HG02981 (cell line): ENCODE results near the gene PLLP.

Source experiments
- ATAC-seq: cut with Tn5 transposase; IDR thresholded peaks from one replicate; pipeline ENCODE4 v1.9.1; 2021; ENCODE audit warnings: mild to moderate bottlenecking, moderate library complexity; ENCODE audit not compliant: unreplicated experiment

PLLP gene, protein sequence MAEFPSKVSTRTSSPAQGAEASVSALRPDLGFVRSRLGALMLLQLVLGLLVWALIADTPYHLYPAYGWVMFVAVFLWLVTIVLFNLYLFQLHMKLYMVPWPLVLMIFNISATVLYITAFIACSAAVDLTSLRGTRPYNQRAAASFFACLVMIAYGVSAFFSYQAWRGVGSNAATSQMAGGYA

DNA sequence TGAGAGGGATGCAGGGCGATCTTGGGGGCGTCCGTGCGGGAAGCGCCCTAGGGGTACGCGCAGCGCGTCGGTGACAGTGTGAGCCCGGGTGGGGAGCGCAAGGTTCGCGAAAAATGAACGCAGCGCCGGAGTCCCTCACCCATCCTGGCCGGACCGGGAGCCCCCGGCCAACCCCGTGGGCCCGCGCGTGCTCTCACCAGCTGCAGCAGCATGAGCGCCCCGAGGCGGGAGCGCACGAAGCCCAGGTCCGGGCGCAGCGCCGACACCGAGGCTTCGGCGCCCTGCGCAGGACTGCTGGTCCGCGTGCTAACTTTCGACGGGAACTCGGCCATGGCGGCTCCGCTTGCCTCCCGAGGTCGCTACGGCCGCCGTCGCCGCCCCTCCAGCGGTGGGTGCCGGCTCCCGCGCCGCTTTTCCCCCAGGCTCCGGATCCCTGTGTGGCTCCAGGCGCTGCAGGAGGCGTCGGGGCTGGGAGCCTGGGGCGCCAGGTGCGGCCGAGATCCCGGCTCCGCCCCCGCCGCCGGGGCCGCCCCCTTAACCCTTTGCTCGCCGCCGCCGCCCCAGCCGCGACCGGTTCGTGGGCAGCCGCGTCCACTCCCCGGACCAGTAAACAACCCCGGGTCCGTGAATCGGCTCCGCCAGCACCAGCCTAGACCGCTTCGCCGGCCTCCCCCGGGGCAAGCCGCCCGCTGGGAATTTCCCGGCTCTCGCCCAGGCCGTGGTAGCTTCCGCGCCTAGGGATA lies at the start of gene PLLP:
Gene PLLP, minus strand, starts transcription at position 464 of the 743 bp plus-strand sequence. Its CDS starts 132 bp downstream, at position 332.
- no peak for ATAC-seq

DNA sequence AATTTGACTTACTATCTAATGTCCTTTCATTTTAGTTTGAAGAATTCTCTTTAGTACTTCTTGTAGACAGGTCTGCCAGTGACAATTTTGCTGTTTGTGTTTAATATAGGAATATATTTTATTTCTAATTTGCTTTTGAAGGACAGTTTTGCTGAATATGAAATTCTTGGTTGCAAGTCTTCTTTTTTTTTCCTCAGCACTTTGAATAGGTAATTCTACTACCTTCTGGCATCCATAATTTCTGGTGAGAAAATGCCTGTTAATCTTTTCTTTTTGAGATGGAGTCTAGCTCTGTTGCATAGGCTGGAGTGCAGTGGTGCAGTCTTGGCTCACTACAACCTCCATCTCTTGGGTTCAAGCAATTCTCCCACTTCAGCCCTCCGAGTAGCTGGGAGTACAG lies 48.9 kb upstream of the PLLP start:
- no peak for ATAC-seq

DNA sequence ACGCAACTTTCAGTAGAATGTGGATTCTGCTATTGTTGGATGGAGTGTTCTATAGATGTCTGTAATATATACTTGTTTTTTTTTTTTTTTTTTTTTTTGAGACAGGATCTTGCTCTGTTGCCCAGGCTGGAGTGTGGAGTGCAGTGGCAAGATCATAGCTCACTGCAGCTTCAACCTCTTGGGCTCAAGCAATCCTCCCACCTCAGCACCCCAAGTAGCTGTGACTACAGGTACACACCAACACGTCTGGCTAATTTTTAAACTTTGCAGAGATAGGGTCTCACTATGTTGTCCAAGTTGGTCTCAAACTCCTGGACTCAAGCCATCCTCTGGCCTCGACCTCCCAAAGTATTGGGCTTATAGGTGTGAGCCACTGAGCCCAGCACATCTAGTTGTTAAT lies 46.9 kb upstream of the PLLP start:
- no peak for ATAC-seq

DNA sequence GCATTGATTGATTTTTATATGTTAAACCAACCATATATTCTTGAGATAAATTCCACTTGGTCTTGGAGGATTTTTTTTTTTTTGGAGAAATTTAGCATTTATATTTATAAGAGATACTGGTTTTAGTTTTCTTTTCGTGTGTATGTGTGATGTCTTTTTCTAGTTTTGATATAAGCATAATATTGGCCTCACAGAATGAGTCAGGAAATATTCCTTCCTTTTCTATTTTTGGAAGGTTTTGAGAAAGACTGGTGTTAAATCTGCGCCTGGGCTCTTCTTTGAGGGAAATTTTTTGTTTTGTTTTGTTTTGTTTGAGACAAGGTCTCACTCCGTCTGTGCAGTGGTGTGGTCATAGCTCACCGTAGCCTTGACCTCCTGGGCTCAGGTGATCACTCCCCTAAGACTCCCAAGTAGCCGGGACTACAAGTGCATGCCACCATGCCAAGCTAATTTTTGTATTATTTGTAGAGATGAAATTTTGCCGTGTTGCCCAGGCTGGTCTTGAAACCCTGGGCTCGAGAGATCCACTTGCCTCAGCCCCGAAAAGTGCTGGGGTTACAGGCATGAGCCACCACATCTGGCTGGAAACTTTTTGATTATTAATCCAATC lies 45.4 kb upstream of the PLLP start:
- no peak for ATAC-seq

DNA sequence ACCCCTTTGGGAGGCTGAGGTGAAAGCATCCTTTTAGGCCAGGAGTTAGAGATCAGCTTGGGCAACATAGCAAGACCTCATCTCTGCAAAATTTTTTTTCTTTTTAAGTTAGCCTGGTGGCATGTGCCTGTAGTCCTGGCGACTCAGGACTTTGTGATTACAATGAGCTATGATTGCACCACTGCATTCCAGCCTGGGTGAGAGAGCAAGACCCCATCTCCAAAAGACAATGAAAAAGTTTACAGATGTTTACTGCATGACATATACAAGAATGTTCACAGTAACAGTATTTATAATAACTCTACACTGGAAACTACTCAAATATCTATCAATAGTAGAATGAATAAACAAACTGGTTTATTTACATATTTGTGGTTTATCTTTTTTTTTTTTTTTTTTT lies 41.0 kb upstream of the PLLP start:
- no peak for ATAC-seq

DNA sequence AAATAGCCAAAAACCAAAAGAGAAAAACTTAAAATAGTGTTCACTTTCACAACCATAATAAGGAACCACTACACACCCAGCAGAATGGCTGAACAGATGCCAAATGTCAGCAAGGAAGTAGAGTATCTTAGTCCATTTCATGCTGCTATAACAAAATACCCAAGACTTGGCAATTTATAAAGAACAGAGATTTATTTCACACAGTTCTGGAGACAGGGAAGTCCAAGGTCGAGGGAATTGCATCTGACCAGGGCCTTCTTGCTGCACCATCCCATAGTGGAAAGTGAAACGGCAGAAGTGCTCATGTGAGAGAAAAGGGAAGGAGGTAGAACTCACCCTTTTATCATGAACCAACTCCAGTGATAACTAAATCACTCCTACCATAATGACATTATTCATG lies 40.3 kb upstream of the PLLP start:
- ATAC-seq = no peak

DNA sequence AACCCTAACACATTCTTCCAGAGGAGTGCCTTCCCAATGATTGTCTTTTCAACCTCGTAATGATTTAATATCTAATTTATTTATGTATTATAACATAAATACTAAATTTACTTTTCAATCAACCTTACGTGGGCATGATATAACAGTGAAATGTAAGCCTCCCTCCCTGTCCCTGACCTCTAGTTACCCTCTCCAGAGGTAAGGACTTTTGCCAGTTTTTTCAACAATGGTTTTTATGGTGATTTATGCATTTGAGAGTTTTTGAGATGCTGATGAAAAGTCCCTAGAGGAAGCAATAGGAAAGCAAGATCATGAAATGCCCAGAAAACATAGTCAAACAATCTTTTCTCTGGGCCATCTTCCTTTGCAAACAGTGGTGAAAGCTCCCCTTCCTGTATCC lies 35.2 kb upstream of the PLLP start:
- ATAC-seq = no peak

DNA sequence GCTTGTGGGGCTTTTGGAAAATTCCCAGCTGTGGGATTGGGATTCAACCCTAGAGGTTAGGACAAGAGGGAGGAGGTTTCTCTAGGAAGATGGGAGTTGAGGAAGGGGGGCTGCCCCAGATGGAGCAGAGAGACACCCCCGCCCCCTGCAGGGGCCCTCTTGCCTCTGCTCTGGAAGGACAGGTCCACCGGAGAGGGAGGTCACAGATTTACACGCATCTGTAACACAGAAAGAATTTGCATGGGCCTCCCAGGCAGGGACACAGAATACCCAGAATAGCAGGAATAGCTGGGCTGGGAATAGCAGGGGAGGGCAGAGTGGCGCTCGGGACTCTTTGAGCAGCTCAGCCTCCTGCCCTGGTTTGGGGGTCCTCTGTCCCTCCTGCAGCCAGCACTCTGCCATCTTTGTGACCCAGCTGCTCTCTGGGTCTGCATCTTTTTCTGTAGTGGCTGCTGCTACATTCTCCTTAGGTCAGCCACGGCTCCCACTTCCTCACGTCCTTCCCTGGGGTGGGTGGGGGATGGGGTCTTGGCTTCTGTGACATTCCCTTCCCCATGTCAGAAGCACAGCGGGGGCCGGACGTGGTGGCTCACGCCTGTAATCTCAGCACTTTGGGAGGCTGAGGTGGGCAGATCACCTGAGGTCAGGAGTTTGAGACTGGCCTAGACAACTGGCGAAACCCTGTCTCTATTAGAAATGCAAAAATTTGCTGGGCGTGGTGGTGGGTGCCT lies 33.9 kb upstream of the PLLP start:
- ATAC-seq = no peak

DNA sequence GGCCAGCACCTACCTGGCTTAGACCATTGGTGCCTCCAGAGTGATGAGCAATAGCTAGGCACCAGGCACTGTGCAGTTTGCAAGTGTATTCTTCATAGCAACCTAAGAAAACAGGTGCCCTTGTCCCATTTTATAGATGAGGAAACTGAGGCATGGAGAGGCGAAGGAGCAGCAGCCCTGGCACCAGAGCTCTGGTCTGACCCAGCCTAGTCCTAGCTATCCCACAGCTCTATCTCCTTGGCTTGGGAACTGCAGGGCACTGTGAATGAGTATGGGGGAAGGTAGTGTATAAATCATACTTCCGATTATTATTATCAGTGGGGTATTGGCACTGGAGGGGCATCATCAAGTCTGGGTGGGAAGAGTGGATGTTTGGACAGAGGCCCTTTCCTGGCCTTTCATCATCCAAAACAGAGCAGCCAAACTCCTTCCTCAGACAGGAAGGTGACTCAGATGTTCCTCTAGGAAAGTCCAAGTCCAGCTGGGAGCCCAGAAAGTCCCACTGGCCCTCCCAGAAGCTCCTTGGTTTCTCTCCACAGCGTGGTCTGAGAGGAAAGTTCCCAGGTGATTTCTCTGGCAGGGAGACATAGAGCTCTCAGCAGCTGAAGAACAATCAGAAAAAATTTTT lies 32.0 kb upstream of the PLLP start:
- no peak for ATAC-seq

DNA sequence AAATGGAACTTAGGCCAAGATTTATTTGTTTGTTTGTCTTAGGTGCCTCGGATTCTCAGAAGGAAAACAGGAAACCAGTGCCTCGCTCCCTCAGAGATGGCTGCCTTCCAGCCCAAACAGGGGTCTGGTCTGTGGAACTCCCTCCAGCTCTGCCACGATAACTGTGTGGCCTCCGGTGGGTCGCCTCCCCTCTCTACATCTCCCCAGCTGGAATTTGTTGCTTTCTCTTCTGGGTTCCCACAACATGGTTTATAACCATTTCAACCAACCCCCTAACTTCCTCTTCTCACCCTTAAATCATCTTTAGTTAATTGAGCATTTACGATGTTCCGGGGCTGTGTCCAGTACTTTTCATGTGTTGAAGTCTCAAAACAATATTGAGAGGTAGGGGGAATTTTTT lies 30.9 kb upstream of the PLLP start:
- ATAC-seq = no peak

DNA sequence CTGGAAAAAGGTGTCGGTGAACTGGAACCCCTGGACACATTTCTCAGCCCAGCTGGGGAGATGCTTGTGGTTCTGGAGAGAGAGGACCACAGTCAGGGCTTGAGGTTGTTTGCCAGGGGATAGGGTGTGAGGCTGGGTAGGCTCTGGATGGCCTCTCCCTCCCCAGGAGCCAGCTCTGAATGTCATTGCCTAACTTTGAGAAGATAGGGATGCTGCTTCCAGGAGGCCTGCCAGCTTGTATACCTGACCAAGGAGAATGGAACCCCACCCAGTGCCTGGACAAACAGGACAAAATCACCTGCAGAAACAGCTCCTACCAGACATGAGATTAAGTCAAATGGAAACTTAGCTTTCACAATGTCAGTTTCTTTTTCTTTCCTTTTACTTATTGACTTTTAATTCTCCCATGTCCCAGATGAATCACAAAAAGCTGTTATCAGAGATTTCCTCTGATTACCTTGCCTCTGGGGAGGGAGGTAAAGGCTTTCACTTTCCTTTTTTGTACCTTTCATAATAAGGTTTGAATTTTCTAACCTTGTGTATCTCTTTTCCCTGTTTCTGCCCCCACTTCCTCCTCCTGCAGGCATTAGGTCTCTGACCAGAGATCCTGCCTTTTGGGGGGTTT lies 29.8 kb upstream of the PLLP start:
- ATAC-seq = no peak

DNA sequence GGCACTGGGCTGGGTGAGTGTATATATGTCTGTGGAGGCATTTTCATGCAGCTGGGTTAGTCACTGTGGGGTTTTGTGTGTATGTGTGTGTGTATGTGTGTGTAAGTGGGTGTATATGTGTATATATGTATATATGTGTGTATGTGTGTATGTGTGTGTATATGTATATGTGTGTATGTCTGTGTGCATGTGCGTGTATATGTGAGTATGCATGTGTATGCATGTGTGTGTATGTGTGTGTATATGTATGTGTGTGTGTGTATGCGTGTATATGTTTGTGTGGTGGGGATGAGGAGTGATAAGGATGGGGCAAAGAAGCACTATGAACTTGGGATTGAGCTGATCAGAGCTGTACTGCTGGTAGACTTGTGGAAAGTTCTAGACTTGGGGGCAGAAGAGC lies 29.0 kb upstream of the PLLP start:
- no peak for ATAC-seq

DNA sequence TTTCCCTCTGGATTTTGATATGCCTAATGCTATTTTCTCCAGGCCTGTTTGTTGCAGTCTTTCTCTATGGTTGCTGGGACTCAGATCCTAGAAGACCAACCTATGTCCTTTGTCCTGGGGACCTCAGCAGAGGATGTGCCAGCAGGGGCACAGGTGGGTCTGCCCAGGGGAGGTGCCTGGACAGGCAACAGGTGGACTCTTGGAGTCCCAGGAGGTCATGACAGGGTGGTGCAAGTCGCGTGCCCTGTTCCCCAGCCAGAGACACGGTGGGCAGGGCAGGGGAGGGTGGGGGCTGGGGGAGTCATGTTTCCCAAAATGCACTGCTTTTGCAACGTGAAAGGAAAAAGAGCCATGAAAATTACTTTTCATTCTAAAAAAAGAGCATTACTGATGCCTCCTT lies 26.3 kb upstream of the PLLP start:
- no peak for ATAC-seq

DNA sequence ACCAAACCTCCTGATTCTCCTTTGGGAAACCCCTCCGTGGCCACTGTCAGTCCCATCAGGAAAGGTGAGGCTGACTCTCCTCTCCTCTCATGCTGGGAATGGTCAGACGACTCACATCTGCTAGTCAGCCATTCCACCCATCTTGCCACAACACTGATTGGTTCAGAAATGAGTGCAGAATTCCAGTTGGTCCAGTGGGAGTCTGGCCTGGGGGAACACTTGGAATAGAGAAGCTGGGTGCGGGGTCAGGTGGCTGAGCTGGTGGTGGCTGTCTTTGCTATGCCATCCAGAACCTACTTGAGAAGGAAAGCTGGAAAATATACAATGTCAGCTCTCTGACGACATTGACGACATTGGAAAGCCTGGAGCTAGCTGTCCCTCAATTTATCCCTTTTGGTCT lies 23.6 kb upstream of the PLLP start:
- ATAC-seq = no peak

DNA sequence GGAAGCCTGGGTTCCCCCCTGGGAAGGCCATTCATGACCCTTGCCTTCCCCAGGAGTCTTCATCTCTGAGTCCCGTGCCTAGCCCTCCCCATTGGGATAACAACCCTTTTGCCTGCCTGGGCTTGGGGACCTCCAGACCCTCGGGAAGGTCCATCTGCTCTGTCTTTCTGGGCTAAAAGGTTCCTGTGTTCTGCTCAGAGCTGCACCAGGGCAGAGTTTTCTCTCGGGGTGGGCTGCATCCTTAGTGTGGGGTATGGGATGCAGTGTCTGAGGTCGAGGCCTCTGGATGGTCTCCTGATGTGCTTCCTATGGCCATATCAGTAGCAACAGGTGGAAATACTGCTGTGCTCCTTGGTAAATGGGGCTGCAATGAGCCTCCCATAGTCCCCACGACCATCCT lies 22.9 kb upstream of the PLLP start:
- ATAC-seq = no peak

DNA sequence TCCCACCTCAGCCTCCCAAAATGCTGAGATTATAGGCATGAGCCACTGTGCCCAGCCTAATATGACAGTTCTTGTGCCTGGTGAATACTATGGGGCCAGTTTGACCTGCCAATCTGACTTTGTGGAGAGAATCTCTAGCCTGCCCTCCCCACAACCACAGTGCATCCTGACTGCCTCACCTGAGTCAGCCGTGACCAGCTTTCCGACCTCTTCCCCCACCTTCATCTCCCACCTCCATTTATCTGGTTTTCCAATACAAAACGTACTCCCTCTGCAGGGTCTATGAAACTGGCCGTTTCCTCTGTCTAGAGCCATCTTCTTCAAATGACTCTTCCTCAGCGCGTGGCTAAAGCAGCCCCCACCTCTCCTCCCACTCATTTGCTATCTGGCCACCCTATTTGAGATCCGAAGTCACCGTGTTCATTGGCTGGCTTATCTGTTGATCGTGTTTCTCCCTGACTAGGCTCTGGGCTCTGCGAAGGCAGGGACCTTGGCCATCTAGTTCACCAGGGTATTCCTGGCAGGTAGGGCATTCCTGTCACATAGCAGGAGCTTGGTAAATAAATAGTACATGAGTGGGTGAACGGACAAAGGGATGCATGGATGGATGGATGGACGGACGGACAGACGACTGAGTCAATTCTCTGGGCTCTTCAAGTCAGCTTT lies 22.3 kb upstream of the PLLP start:
- ATAC-seq = no peak

DNA sequence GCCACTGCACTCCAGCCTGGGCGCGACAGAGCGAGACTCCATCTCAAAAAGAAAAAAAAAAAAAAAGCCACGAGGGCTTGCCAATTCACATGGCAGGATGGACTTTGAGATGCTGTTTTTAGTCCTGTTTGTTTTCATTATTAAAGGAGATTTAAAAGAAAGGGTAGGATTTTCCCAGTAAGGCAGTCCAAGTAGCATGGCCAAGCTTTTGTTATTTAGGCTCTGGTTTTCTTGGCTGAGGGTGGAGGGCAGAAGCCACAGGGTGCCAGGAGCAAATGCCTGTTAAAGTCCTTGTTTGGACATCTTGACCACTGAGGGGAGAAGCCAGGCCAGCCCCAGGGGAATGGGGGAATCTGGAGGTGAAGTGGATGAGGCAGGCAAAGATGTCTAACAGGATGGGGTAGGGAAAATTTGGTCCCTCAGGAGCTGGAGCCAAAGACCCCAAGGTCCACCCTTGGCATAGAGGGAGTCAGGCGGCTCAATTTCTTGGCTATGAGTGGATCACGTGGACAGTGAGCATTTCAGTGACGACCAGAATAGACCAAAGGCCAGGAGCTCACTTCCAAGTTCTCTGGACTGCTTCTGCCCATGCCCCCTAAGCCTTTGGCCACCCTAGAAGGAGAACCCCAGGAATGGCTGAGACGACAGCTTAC lies 20.8 kb upstream of the PLLP start:
- no peak for ATAC-seq

DNA sequence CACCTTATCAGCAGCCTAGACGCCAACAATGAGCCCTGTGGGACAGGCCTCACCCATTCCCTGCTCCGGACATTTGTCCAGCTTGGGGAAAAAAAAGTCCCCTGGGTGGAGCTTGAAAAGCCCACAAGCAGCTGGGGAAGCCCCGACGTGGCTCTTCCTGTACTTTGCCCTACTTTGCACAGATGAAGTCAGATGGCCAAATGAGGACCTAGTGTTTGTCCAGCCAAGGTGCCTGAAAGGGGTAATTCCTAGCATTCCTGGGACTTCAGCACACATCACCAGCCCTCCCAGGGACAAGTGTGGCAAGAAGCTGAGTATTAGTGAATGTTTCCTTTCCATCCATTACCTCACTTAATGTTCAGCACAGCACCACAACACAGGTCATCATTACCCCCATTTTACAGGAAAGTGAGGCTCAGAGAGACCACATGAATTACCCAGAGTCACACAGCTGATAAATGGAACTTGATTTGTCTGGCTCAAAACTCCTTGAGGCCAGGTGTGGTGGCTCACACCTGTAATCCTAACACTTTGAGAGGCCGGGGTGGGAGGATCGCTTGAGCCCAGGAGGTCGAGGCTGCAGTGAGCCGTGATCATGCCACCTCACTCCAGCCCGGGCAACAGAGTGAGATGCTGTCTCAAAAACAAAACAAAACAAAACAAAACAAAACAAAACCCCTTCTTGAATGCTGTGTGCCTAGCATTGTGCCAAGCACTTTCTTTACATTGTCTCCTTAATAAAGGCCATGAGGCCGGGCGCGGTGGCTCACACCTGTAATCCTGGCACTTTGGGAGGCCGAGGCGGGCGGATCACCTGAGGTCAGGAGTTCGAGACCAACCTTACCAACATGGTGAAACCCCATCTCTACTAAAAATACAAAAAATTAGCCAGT lies 19.9 kb upstream of the PLLP start:
- ATAC-seq = no peak

DNA sequence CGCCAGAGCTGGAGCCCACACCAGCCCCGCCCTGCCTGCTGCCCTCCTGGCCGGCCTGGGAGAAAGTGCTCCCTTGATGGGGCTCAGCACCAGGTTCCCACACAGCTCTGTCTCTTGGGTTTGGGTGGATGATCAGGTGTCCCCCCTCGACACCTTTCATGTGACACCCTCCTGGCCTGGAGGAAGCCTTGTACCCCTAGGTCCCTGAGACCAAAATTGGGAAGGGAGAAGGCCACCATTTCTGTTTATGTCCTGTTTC lies 19.4 kb upstream of the PLLP start:
- no peak for ATAC-seq
